Psoas muscle (tissue), 8 donors: ENCODE results near the gene COL23A1. TPM values are rescaled to one million over a fixed set of nuclear protein-coding genes. Genes with fewer than 3 reads are reported as not detected.

Source experiments
- ATAC-seq, 4 donors: fragments of 200-7000 bp; cut with Tn5 transposase; one replicate each; pipeline ENCODE4 v1.9.1; 2020; ENCODE audit warnings: moderate library complexity in 3 of 4, mild to moderate bottlenecking in 2 of 4
- DNase-seq, 2 donors: peaks; one replicate each; pipeline ENCODE4 v3.0.0-alpha.2; 2020
- H3K27ac ChIP-seq: fragments of 200-600 bp; one replicate; pipeline ENCODE4 v1.8.0; 2022
- H3K27me3 ChIP-seq, 3 donors: fragments of 200-600 bp in 1 of 3; one replicate each; pipeline versions ENCODE4 v1.6.1 to v1.8.0; 2013 to 2022; ENCODE audit warnings: low read length in 2 of 3, mild to moderate bottlenecking in 2 of 3, moderate library complexity in 1 of 3; ENCODE audit not compliant: insufficient read depth in 3 of 3
- H3K36me3 ChIP-seq, 2 donors: fragments of 200-600 bp in 1 of 2; one replicate each; pipeline versions ENCODE4 v1.6.1 to v1.8.0; 2013 to 2022; ENCODE audit warnings: low read depth in 1 of 2, mild to moderate bottlenecking in 1 of 2, moderate library complexity in 1 of 2; ENCODE audit not compliant: insufficient read depth in 1 of 2
- H3K4me1 ChIP-seq: fragments of 200-600 bp; one replicate; pipeline ENCODE4 v1.8.0; 2022
- H3K4me3 ChIP-seq: fragments of 200-600 bp; one replicate; pipeline ENCODE4 v1.8.0; 2022; ENCODE audit warnings: mild to moderate bottlenecking
- H3K9me3 ChIP-seq: fragments of 200-600 bp; one replicate; pipeline ENCODE4 v1.8.0; 2022
- CTCF ChIP-seq: fragments of 200-600 bp; IDR thresholded peaks from one replicate; pipeline ENCODE4 v1.8.0; 2022; ENCODE audit warnings: antibody characterized with exemption
- WGBS, 3 donors: extraction: QIAGEN DNeasy Blood & Tissue Kit; methylation state at CpG; one replicate each; pipeline versions ENCODE4 v1.1.6 to v1.1.7; 2013; 5-methylcytosine and 5-hydroxymethylcytosine counted together
- intact Hi-C, 2 donors: fragments of 100-400 bp; cut with DNase I; formaldehyde crosslinking; loops; one replicate each; pipeline versions ENCODE4 v1.11.0 to v1.14.2; 2022
- polyA plus RNA-seq, 3 donors: library from polyadenylated mRNA; stranded (reverse); fragments of 200-250 nt; gene quantifications; one replicate each; pipeline ENCODE4 v1.2.3, GENCODE V29; 2013
- total RNA-seq, 4 donors: library from RNA; stranded (reverse); fragmentation: NEBNext Ultra II Directional in 2 of 4; extraction: Animal tissue kit (Norgen Biotek cat#: 25700) in 2 of 4; gene quantifications; one replicate each; pipeline versions ENCODE4 v1.2.1 to v1.2.4, GENCODE V29; 2021 to 2023
- donor health status: healthy with polysubstance abuse.
- donor health status: DM: no; HTN: no; CAD: no; lungs with moderate emphysema.
- donor health status: Bipolar disorder and iron deficiency.
- donor health status: healthy.
- donor health status: DM: yes; HTN: yes; CAD: no.
- donor health status: DM: no; HTN: no; CAD: no.
- donor health status: DM: no; HTN: no; CAD: no.
- donor health status: DM: yes; HTN: yes; CAD: no.

COL23A1 gene
- total and polyA plus RNA-seq, 7 donors = 0.66 to 3.0 (median 1.2) TPM

- H3K4me1 ChIP-seq = peaks cover 61% of the 10 kb centered on the region
- WGBS, 3 donors = 45 to 58% (median 52%) methylated on average over 11 of the region's 11 CpGs
- intact Hi-C loops = loop anchor here in 1 of 2 donors (5.0 kb wide), 1 partner anchor 359 kb away; the partner anchor contains the start of gene COL23A1
- H3K27ac ChIP-seq = peak overlapping the region; percentile 99
- H3K9me3 ChIP-seq = no peaks in the 10 kb centered on the region
- no peak for TF ChIP-seq CTCF
- ATAC-seq = peak in 1 of 4 donors; percentile 0
- DNase-seq = no peak
- H3K4me3 ChIP-seq = peak overlapping the region; percentile 94
- H3K36me3 ChIP-seq = peaks cover 0 to 27% of the 10 kb centered on the region in 2 donors
- no peaks in the 10 kb centered on the region for H3K27me3 ChIP-seq
These were observed 357.2 kb downstream of the COL23A1 start for GRCh38 chr5:178232920-178233429.

- Histone ChIP-seq H3K9me3 (no peaks in the 10 kb centered on the region), H3K4me1 (peaks cover 55% of the 10 kb centered on the region), H3K4me3 (peak within 1 kb of the TSS; percentile 94), H3K27ac (peak within 1 kb of the TSS; percentile 99), H3K27me3 (no peaks in the 10 kb centered on the region), H3K36me3 (peaks cover 0 to 33% of the 10 kb centered on the region in 2 donors)
- WGBS, 3 donors = 0 to 1% (median 0%) methylated on average over 49 to 102 of the region's 102 CpGs
- TF ChIP-seq CTCF = no peak
- peak; percentile 59 to 69 (median 66) for ATAC-seq
- peak; percentile 86 to 90 for DNase-seq
- intact Hi-C loops = loop anchor here in 1 of 2 donors (5.0 kb wide), 1 partner anchor 360 kb away; the partner anchor contains the start of gene COL23A1
These were observed 357.9 kb downstream of the COL23A1 start, which contains the start of gene PHYKPL for GRCh38 chr5:178232124-178232919. PHYKPL (minus strand) TSS chr5:178232802; CDS start chr5:178232550, 252 bp downstream.

GRCh38 chr5:178231539-178232123, 358.6 kb downstream of the COL23A1 start:
- intact Hi-C loops = loop anchor here in 1 of 2 donors (5.0 kb wide), 1 partner anchor 361 kb away; the partner anchor contains the start of gene COL23A1
- Histone ChIP-seq H3K27me3 (no peaks in the 10 kb centered on the region), H3K4me3 (peak overlapping the region; percentile 94), H3K27ac (peak overlapping the region; percentile 99), H3K9me3 (no peaks in the 10 kb centered on the region), H3K4me1 (peaks cover 48% of the 10 kb centered on the region), H3K36me3 (peaks cover 0 to 39% of the 10 kb centered on the region in 2 donors)
- 17 to 19% (median 17%) methylated on average over 21 of the region's 21 CpGs for WGBS, 3 donors
- no peak for TF ChIP-seq CTCF
- peak; percentile 11 to 32 (median 24) for ATAC-seq
- DNase-seq = no peak

GRCh38 chr5:178230879-178231538, 359.2 kb downstream of the COL23A1 start:
- ATAC-seq (peak; percentile 60 to 76 (median 72)), DNase-seq (peak; percentile 87 to 94)
- Histone ChIP-seq H3K27me3 (no peaks in the 10 kb centered on the region), H3K4me1 (peaks cover 43% of the 10 kb centered on the region), H3K36me3 (peaks cover 0 to 45% of the 10 kb centered on the region in 2 donors), H3K9me3 (no peaks in the 10 kb centered on the region), H3K27ac (peak overlapping the region; percentile 99), H3K4me3 (peak overlapping the region; percentile 94)
- intact Hi-C loops = loop anchor here in 1 of 2 donors (5.0 kb wide), 1 partner anchor 361 kb away; the partner anchor contains the start of gene COL23A1
- WGBS, 3 donors = 45 to 53% (median 46%) methylated on average over 9 of the region's 9 CpGs
- no peak for TF ChIP-seq CTCF
